Stimulated activated CD4-positive, alpha-beta T cell treated with anti-CD3 and anti-CD28 coated beads, Interleukin-4, amount 100 ng/mL, for 4 hours (primary cell): Measurements from ENCODE around the gene SMC6.

Experiments
- DNase-seq, 2 experiments: peaks; one replicate each; pipeline ENCODE4 v3.0.0-alpha.2; 2020

The SMC6 gene

GRCh38 chr2:17708501-17708900, 45.1 kb downstream of the SMC6 start:
- no peak for DNase-seq

- no peak for DNase-seq
Observed at GRCh38 chr2:17706845-17707244, 46.8 kb downstream of the SMC6 start.

GRCh38 chr2:17690776-17691175, 62.8 kb downstream of the SMC6 start:
- no peak for DNase-seq

GRCh38 chr2:17689010-17689409, 64.6 kb downstream of the SMC6 start:
- no peak for DNase-seq

GRCh38 chr2:17688600-17688999, 65.0 kb downstream of the SMC6 start:
- DNase-seq: no peak

GRCh38 chr2:17683981-17684380, 69.6 kb downstream of the SMC6 start:
- no peak for DNase-seq

- DNase-seq: no peak
Observed at GRCh38 chr2:17682098-17682857, 71.3 kb downstream of the SMC6 start.

GRCh38 chr2:17680119-17680518, 73.5 kb downstream of the SMC6 start:
- DNase-seq: no peak

- no peak for DNase-seq
Observed at GRCh38 chr2:17674817-17675216, 78.8 kb downstream of the SMC6 start.

- DNase-seq: no peak
Observed at GRCh38 chr2:17672583-17673317, 80.9 kb downstream of the SMC6 start.

- DNase-seq: no peak
Observed at GRCh38 chr2:17667898-17668297, 85.7 kb downstream of the SMC6 start.

GRCh38 chr2:17664534-17664933, 89.1 kb downstream of the SMC6 start:
- DNase-seq: no peak

- no peak for DNase-seq
Observed at GRCh38 chr2:17662723-17663122, 90.9 kb downstream of the SMC6 start.

- no peak for DNase-seq
Observed at GRCh38 chr2:17661460-17661859, 92.2 kb downstream of the SMC6 start.

- DNase-seq: no peak
Observed at GRCh38 chr2:17660219-17660618, 93.4 kb downstream of the SMC6 start.

GRCh38 chr2:17658251-17658843, 95.3 kb downstream of the SMC6 start:
- no peak for DNase-seq

GRCh38 chr2:17657759-17658158, 95.9 kb downstream of the SMC6 start:
- no peak for DNase-seq

GRCh38 chr2:17652681-17653394, 100.8 kb downstream of the SMC6 start:
- DNase-seq: no peak

GRCh38 chr2:17649026-17649425, 104.6 kb downstream of the SMC6 start:
- DNase-seq: no peak

- no peak for DNase-seq
Observed at GRCh38 chr2:17648581-17648980, 105.0 kb downstream of the SMC6 start.

- no peak for DNase-seq
Observed at GRCh38 chr2:17646838-17647701, 106.5 kb downstream of the SMC6 start.

GRCh38 chr2:17646081-17646554, 107.5 kb downstream of the SMC6 start:
- peak in 1 of 2 experiments; percentile 24 for DNase-seq
